Motor neuron (in vitro differentiated cells): ENCODE measurements around the gene RASA3. TPM values are rescaled to one million over a fixed set of nuclear protein-coding genes. Genes with fewer than 3 reads are reported as not detected.

Experiments used
- ATAC-seq, 8 experiments: fragments of 200-7000 bp; cut with Tn5 transposase; replicated peaks in 6 of 8; 2 replicates each; pipeline ENCODE4 v1.8.0; 2021; ENCODE audit warnings: mild to moderate bottlenecking in 8 of 8, moderate library complexity in 8 of 8
- H3K27ac ChIP-seq, 2 donors: fragments of 250-450 bp; sonication (Bioruptor Pico); 2 replicates each; pipeline ENCODE4 v1.9.0; 2021; ENCODE audit warnings: antibody characterized with exemption in 2 of 2, mild to moderate bottlenecking in 2 of 2, moderate library complexity in 1 of 2
- H3K4me1 ChIP-seq, 2 donors: fragments of 250-450 bp; sonication (Bioruptor Pico); replicated peaks in 1 of 2; 2 replicates each; pipeline ENCODE4 v1.6.1; 2021; ENCODE audit warnings: antibody characterized with exemption in 2 of 2, mild to moderate bottlenecking in 2 of 2, moderate library complexity in 1 of 2
- H3K4me3 ChIP-seq, 5 donors: fragments of 250-450 bp; sonication (Bioruptor Pico); 2 replicates each; pipeline ENCODE4 v1.9.0; 2021; ENCODE audit warnings: antibody characterized with exemption in 5 of 5, mild to moderate bottlenecking in 5 of 5, moderate library complexity in 4 of 5
- WGBS, 10 experiments: fragments of 450-650 bp; shearing (Covaris generic); methylation state at CpG; one replicate each; pipeline ENCODE4 v1.0.0; 2022; 5-methylcytosine and 5-hydroxymethylcytosine counted together
- in situ Hi-C, 9 experiments: fragments of 400-800 bp; cut with MboI; loops; one replicate each; pipeline ENCODE4 v1.15.0; 2021; ENCODE audit warnings: low sequenced_read_pairs in 9 of 9, low pct_unique_long_range_greater_than_20kb in 2 of 9; ENCODE audit not compliant: unreplicated experiment in 9 of 9
- total RNA-seq, 8 experiments: library from RNA; unstranded; fragments of 300-600 nt; gene quantifications; 2 replicates each; pipeline versions ENCODE4 v1.2.3 to v1.2.4, GENCODE V29; 2022

The RASA3 gene
- total RNA-seq, 8 experiments from 2014 or later = 1.3 to 25.2 (median 10.0) TPM

DNA sequence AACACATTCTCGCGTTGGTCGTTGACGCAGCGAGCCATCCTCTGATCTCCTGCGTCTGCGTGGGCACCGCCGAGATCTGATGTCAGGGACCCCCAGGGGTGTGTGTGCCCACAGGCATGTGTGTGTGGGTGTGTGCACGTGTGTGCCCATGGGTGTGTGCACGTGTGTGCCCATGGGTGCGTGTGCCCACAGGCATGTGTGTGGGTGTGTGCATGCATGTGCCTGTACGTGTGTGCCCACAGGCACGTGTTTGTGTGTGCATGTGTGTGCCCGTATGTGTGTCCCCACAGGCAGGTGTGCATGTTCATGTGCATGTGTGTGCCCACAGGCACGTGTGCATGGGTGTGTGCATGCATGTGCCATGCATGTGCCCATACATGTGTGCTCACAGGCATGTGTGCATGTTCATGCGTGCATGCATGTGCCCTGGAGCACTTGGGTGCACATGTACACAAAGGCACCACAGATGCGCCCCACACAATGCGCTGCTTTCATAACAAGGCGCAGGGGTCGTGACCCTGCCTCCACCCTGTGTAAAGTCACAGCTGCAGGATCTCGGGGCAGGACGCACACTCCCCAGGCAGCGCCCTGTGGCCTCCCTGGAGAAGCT is 77.5 kb downstream of the RASA3 start:
- H3K4me3 ChIP-seq = no peak overlapping the region
- peak overlapping the region in 1 of 2 donors; percentile 25 for H3K27ac ChIP-seq
- peaks cover 27 to 36% of the 10 kb centered on the region in 2 donors for H3K4me1 ChIP-seq
- 65 to 100% (median 91%) methylated on average over 1 to 10 of the region's 24 CpGs; no CpG with 5 or more reads in 4 of the 10 experiments for WGBS, 10 experiments
- in situ Hi-C loops = no loop called here
- peak in 1 of 8 experiments; percentile 3 for ATAC-seq

DNA sequence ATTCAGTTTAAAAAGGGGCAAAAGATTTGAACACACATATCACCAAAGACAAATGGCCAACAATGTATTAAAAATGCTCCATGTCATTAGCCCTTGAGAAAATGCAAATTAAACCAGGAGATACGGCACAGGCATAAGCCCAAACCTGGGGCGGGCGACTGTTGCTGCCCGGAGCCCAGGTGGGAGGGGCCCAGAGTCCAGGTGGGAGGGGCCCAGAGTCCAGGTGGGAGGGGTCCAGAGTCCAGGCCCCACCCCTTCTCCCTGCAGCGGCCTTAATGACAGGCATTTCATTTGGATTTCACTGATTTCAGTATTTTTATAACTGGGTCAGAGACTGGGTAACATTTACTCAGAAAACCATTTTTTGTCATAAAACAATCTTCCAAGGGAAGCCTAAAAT is 78.2 kb downstream of the RASA3 start:
- 17 to 100% (median 54%) methylated on average over 1 to 4 of the region's 5 CpGs; no CpG with 5 or more reads in 2 of the 10 experiments for WGBS, 10 experiments
- Histone ChIP-seq H3K27ac (no peak overlapping the region), H3K4me3 (no peak overlapping the region), H3K4me1 (peaks cover 33 to 36% of the 10 kb centered on the region in 2 donors)
- ATAC-seq = peak in 1 of 8 experiments; percentile 50
- in situ Hi-C loops = no loop called here

DNA sequence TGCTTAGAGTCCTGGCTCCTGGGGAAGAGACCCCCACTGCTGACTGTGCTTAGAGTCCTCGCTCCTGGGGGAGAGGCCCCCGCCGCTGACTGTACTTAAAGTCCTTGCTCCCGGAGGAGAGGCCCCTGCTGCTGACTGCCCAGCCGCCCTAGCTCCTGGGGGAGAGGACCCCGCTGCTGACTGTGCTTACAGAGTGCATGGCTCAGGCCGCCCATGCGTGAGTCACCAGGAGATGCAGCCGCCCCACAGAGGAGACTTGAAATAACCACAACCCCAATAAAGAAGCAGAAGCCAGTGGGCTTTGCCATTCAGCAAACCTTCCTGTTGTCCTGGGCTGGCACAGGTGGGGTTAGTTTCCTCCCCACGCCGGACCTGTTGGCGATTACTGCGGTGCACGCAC is 79.4 kb downstream of the RASA3 start:
- in situ Hi-C loops = no loop called here
- Histone ChIP-seq H3K4me1 (peaks cover 36 to 45% of the 10 kb centered on the region in 2 donors), H3K4me3 (no peak overlapping the region), H3K27ac (no peak overlapping the region)
- peak in 7 of 8 experiments; percentile 56 to 87 (median 76) for ATAC-seq
- WGBS, 10 experiments = 60 to 86% methylated on average over 1 to 5 of the region's 14 CpGs; no CpG with 5 or more reads in 8 of the 10 experiments

DNA sequence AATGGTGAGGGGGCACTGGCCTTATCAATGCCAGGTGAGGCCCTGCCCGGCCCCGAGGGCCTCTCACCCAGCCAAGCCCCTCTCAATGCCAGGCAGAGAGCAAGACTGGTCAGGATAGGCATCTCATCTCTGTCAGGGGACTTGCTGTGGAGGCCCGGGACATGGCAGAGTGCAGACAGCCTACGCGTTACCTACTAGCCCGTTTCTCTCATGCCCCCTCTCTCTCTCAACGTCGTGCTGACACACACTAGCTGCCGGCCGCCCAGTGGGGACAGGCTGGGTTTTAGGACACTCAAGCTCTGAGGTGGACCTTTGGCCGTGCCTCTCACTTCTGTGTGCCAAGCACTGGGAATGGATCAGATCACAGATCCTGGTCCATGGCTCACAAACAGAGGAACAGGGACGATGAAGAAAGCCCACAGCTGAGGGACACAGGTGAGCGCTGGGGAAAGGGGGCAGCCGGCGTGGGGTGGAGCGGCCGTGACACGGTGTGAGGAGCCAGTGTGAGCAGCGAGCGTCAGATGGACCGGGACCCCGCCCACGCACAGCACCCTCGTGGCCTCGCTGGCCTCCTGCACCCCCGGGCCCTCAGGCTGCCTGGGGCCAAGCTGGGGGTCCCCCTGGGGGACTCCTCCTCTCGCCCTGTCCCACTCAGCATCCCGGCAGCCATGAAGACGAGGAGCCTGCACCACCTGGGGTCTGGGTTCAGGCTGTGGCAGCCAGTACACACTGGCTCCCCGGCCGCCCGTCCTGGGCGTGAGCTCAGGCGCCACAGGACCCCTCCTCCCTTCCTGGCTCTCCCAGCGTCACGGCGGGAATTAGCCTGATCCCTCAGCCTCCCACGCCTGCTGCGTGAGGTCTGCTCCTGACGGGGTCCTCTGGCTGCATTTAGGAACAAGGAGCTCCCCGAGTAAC is 81.6 kb downstream of the RASA3 start:
- in situ Hi-C loops = no loop called here
- Histone ChIP-seq H3K27ac (no peak overlapping the region), H3K4me1 (peaks cover 36 to 59% of the 10 kb centered on the region in 2 donors), H3K4me3 (no peak overlapping the region)
- WGBS, 10 experiments = 80 to 100% (median 90%) methylated on average over 1 to 9 of the region's 41 CpGs; no CpG with 5 or more reads in 6 of the 10 experiments
- ATAC-seq = no peak

DNA sequence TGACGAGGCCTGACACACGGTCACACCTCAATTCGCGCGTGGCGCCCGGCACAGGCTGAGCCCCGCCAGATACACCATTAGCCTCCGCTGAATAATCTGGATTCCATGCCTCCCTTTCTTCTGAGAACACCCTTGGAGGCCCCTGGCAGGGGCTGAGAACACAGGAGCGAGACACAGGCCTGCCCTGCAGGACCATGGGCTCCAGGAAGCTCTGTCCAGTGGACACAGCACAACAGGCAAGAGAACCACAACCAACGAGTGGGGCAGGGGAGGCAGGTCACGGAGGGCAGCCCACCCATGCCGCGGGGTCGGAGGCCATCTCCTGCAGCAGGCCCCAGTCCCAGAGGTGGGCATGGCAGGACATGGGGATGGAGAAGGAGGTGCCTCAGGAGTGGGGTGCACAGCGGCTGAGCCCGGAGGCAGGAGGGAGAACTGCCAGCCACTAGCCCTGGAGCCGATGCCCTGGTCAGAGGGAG is 82.8 kb downstream of the RASA3 start:
- no peak for ATAC-seq
- in situ Hi-C loops = no loop called here
- WGBS, 10 experiments = 70 to 100% (median 95%) methylated on average over 1 to 9 of the region's 18 CpGs; no CpG with 5 or more reads in 3 of the 10 experiments

DNA sequence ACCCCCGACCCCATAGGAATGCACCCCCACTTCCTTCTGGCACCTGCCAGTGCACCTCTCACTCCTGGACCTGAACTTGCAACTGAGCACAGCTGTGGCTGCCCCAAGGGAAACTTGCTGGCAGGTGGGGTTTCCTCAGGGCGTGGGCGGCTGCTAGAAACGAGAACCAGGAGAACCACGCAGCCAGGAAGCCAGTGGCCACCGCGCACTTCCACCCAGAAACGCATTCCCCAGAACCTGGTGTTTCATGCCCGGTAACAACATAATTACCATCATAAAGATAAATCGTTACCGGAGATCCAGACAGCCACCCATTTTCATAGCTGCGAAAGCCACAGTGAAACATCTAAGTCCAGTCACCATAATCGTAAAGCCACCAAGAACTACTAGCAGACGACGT is 83.4 kb downstream of the RASA3 start:
- no peak overlapping the region for H3K27ac ChIP-seq
- in situ Hi-C loops = no loop called here
- 91 to 96% (median 93%) methylated on average over 5 to 11 of the region's 15 CpGs; no CpG with 5 or more reads in 5 of the 10 experiments for WGBS, 10 experiments
- no peak for ATAC-seq
- H3K4me3 ChIP-seq = no peak overlapping the region
- H3K4me1 ChIP-seq = peaks cover 24 to 53% of the 10 kb centered on the region in 2 donors

More for the DNA sequence above, 82.8 kb downstream of the RASA3 start:
- peaks cover 27 to 55% of the 10 kb centered on the region in 2 donors for H3K4me1 ChIP-seq
- H3K27ac ChIP-seq = peak overlapping the region in 1 of 2 donors; percentile 24
- H3K4me3 ChIP-seq = no peak overlapping the region

DNA sequence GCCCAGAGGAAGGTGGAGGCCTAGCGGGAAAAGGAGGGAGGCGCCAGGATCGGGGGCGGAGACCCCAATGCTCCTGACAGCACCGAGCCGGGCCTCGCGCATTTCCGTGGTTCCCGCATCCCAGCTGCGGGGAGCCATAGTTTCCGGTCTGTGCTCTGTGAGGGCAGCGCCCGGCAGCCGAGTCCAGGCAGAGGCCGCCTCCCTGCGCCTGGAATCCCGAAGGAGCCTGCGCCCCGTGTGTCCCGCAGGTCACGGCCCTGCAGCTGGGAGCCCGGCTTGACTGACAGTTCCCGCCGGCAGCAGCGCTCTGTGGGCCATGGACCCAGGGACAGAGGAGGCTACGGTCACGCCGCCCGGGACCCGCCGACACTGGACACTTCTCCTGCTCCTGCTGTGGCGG is 84.0 kb downstream of the RASA3 start:
- in situ Hi-C loops = no loop called here
- peaks cover 22 to 49% of the 10 kb centered on the region in 2 donors for H3K4me1 ChIP-seq
- no peak overlapping the region for H3K4me3 ChIP-seq
- WGBS, 10 experiments = no CpG with 5 or more reads among the region's 33 CpGs
- H3K27ac ChIP-seq = no peak overlapping the region
- peak in 2 of 8 experiments; percentile 1 to 15 for ATAC-seq

DNA sequence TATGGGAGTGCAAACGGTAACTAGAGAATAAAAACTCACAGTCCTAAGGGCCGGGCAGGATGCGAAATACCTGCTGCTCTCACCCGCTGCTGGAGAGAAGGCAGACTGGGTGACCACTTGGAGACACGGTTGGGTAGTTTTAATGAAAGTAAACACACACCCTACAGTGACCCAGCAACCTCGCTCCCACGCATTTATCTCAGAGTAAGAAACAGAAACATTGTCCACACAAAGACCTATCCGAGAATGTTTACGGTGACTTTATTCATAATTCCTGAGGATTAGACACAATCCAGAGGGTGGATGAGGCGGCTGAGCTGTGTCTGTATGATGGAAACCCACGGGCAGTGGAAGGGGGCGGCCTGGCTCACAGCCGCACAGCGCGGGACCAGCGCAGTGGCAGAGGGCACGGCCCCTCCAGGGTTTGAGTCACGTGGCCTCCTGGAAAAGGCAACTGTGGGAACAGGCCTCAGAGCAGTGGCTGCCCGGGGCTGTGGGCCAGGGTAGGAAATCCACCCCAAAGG is 85.0 kb downstream of the RASA3 start:
- Histone ChIP-seq H3K4me3 (no peak overlapping the region), H3K27ac (no peak overlapping the region), H3K4me1 (peaks cover 16 to 54% of the 10 kb centered on the region in 2 donors)
- in situ Hi-C loops = no loop called here
- WGBS, 10 experiments = 57 to 100% (median 82%) methylated on average over 1 to 8 of the region's 19 CpGs; no CpG with 5 or more reads in 2 of the 10 experiments
- no peak for ATAC-seq

DNA sequence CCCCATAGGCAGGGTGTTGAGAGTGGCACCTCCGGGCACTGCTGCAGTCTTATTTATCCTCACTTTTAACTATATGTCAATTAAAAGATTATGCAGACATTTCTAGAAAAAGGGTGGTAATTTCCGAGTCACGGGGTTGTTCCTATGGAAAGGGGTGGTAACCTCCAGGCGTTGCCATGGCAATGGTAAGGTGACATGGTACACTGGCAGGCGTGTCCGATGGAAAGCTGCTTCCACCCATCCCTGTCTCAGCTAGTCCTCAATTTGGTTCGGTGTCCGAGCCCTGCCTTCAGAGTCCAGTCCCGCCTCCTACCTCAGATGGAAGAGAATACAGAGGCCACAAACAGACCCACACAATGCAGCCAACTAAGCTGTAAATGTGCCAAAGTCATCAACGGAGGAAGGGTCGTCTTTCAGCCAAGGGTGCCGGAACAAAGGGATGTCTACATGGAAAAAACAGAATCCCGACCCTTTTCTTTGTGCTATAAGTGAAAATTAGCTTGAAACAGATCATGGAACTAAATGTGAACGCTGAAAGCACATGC is 85.9 kb downstream of the RASA3 start:
- WGBS, 10 experiments = 39 to 100% (median 72%) methylated on average over 1 to 14 of the region's 14 CpGs; no CpG with 5 or more reads in 1 of the 10 experiments
- Histone ChIP-seq H3K4me3 (no peak overlapping the region), H3K27ac (no peak overlapping the region), H3K4me1 (peaks cover 14 to 55% of the 10 kb centered on the region in 2 donors)
- ATAC-seq = peak in 4 of 8 experiments; percentile 6 to 61 (median 8)
- in situ Hi-C loops = no loop called here

DNA sequence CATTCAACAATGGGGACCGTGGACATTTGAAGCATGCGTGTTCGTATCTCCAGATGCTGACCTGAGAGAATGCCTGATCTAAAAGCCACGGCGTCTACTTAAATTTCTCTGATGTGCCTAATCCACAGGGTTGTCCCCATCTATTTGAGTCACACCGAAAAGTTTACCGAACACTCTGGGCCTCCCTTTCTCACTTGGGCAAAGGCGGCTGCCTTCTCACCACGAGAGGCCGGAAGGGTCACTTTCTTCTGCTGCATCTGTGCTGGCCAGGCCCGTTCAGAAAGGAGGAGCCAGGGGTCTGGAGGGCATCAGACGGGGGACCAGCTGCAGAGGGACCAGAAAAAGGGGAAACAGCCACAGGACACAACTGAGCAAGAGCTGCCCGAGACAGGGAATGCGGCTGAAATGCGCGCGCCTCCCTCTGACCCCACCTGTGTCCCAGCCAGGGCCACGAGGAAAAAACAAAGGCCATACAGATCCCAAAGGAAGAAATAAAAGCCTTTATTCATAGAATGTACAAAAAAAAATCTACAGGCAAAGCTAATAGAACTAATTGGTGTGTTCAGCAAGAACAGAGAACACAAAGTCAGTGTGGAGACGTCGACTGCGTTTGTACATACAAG is 87.2 kb downstream of the RASA3 start:
- ATAC-seq = peak in 1 of 8 experiments; percentile 15
- no peak overlapping the region for H3K4me3 ChIP-seq
- in situ Hi-C loops = no loop called here
- peak overlapping the region in 1 of 2 donors; percentile 36 for H3K27ac ChIP-seq
- peaks cover 14 to 55% of the 10 kb centered on the region in 2 donors for H3K4me1 ChIP-seq
- whole genome bisulfite sequencing, 10 experiments = 57 to 100% (median 81%) methylated on average over 1 to 16 of the region's 21 CpGs

DNA sequence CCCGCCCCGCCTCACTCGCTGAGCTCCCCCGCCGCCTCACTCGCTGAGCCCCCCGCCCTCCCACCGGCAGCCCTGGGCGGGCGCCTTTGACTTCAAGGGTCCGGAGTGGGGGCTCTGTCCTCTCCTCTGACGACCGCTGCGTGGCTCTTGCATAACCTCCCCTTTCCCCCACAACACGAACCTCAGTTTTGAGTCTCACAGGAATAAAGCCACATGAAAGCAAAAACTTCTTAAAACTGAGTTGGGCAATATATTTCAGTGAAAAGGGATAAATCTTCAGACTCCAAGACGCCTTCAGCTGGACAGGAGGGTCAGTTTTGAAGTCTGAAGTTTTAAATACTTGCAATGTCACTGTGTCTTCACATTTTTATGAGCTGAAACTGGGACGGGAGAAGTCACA is 87.9 kb downstream of the RASA3 start:
- Histone ChIP-seq H3K4me3 (no peak overlapping the region), H3K4me1 (peaks cover 14 to 51% of the 10 kb centered on the region in 2 donors), H3K27ac (peak overlapping the region in 1 of 2 donors; percentile 36)
- WGBS, 10 experiments = 20 to 100% (median 33%) methylated on average over 1 to 8 of the region's 17 CpGs; no CpG with 5 or more reads in 3 of the 10 experiments
- peak in 4 of 8 experiments; percentile 15 to 29 (median 25) for ATAC-seq
- in situ Hi-C loops = no loop called here

DNA sequence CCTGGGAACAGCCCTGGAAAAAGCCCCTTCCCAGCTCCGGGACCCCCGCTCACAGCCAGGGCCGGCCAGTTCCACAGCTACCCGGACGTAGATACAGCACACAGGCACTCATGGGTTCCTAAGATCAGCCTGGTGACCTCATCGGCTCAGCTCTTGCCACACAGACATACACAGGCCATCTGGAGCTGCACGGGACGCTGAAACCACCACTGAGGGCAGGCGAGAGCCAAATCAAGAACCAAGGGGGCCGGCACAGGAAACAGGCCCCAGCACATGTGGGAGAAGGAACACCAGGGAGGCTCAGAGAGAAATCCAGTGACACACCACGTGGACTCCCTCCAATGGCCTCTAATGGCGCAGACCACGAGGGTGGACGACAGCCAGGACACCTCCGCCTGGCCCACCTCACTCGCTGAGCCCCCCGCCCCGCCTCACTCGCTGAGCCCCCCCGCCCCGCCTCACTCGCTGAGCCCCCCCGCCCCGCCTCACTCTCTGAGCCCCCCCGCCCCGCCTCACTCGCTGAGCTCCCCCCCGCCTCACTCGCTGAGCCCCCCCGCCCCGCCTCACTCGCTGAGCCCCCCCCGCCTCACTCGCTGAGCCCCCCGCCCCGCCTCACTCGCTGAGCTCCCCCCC is 88.9 kb downstream of the RASA3 start:
- H3K4me3 ChIP-seq = peak overlapping the region in 1 of 5 donors; percentile 0
- H3K27ac ChIP-seq = peak overlapping the region in 1 of 2 donors; percentile 86
- in situ Hi-C loops = no loop called here

More for the DNA sequence above, 88.9 kb downstream of the RASA3 start:
- peak; percentile 47 to 95 (median 86) for ATAC-seq
- 90% methylated on average over 9 of the region's 37 CpGs; no CpG with 5 or more reads in 9 of the 10 experiments for WGBS, 10 experiments
- H3K4me1 ChIP-seq = peaks cover 14 to 43% of the 10 kb centered on the region in 2 donors
